PC-3 (cell line): ENCODE measurements around the gene GDF15.

Experiments
- CTCF ChIP-seq: fragments of 300-600 bp; sonication (generic); conservative IDR thresholded peaks from 2 replicates; pipeline ENCODE4 v1.5.1; 2017; ENCODE audit warnings: antibody characterized with exemption, low read depth, mild to moderate bottlenecking, low read length
- EZH2 ChIP-seq: fragments of 300-600 bp; sonication (generic); IDR thresholded peaks from one replicate; pipeline ENCODE4 v1.6.1; 2017; ENCODE audit warnings: antibody characterized with exemption, mild to moderate bottlenecking, low read length; ENCODE audit not compliant: unreplicated experiment
- EZH2phosphoT487 ChIP-seq: fragments of 300-600 bp; sonication (generic); IDR thresholded peaks from 2 replicates; pipeline ENCODE4 v1.6.1; 2018; ENCODE audit warnings: mild to moderate bottlenecking, antibody characterized with exemption, low read length, borderline replicate concordance

GRCh38 chr19:18361646-18362045, 24.3 kb upstream of the GDF15 start:
- no peak for TF ChIP-seq CTCF
- no peak for TF ChIP-seq EZH2
- TF ChIP-seq EZH2phosphoT487: no peak
